ACC112 (cell line): ENCODE measurements around the gene FAM120B.

Experiments used
- H2AFZ ChIP-seq: fragments of 200-600 bp; sonication (generic); one replicate; pipeline ENCODE4 v1.6.0; 2017; ENCODE audit warnings: antibody characterized with exemption, low read length; ENCODE audit not compliant: unreplicated experiment
- H3K27ac ChIP-seq: fragments of 200-600 bp; sonication (generic); 2 replicates; pipeline ENCODE4 v1.5.1; 2014; ENCODE audit warnings: low read depth, mild to moderate bottlenecking, antibody characterized with exemption, low read length, moderate library complexity
- H3K27me3 ChIP-seq: fragments of 200-600 bp; sonication (generic); 2 replicates; pipeline ENCODE4 v1.6.1; 2014; ENCODE audit warnings: mild to moderate bottlenecking, antibody characterized with exemption, low read length, moderate library complexity, mixed read lengths; ENCODE audit not compliant: insufficient read depth
- H3K36me3 ChIP-seq: fragments of 200-600 bp; sonication (generic); 2 replicates; pipeline ENCODE4 v1.6.1; 2016; ENCODE audit warnings: mild to moderate bottlenecking, antibody characterized with exemption, low read length, moderate library complexity, mixed read lengths; ENCODE audit not compliant: insufficient read depth
- H3K4me1 ChIP-seq: fragments of 200-600 bp; sonication (generic); one replicate; pipeline ENCODE4 v1.6.1; 2016; ENCODE audit warnings: low read length, mixed read lengths; ENCODE audit not compliant: insufficient read depth, unreplicated experiment, control insufficient read depth
- H3K4me3 ChIP-seq: fragments of 200-600 bp; sonication (generic); 2 replicates; pipeline ENCODE4 v1.5.1; 2014; ENCODE audit warnings: mild to moderate bottlenecking, low read depth, low read length
- H3K79me2 ChIP-seq: fragments of 200-600 bp; sonication (generic); one replicate; pipeline ENCODE4 v1.6.0; 2016; ENCODE audit warnings: low read length; ENCODE audit not compliant: control insufficient read depth, unreplicated experiment, insufficient read depth

FAM120B gene

GRCh38 chr6:170265655-170266054, 40.9 kb upstream of the FAM120B start:
- Histone ChIP-seq H3K27me3 (no peaks in the 10 kb centered on the region), H2AFZ (no peak overlapping the region), H3K27ac (no peak overlapping the region), H3K4me3 (no peak overlapping the region), H3K36me3 (no peaks in the 10 kb centered on the region), H3K79me2 (no peaks in the 10 kb centered on the region), H3K4me1 (no peaks in the 10 kb centered on the region)

- Histone ChIP-seq H3K27ac (no peak overlapping the region), H3K4me1 (no peaks in the 10 kb centered on the region), H3K79me2 (no peaks in the 10 kb centered on the region), H3K4me3 (no peak overlapping the region), H3K27me3 (no peaks in the 10 kb centered on the region), H2AFZ (no peak overlapping the region), H3K36me3 (no peaks in the 10 kb centered on the region)
Observed at GRCh38 chr6:170266061-170266825, 40.3 kb upstream of the FAM120B start.

- Histone ChIP-seq H3K27ac (no peak overlapping the region), H3K4me3 (no peak overlapping the region), H3K4me1 (no peaks in the 10 kb centered on the region), H2AFZ (no peak overlapping the region), H3K79me2 (no peaks in the 10 kb centered on the region), H3K27me3 (no peaks in the 10 kb centered on the region), H3K36me3 (no peaks in the 10 kb centered on the region)
Observed at GRCh38 chr6:170267688-170268087, 38.9 kb upstream of the FAM120B start.

- Histone ChIP-seq H3K27me3 (no peaks in the 10 kb centered on the region), H3K36me3 (no peaks in the 10 kb centered on the region), H2AFZ (no peak overlapping the region), H3K79me2 (no peaks in the 10 kb centered on the region), H3K4me1 (no peaks in the 10 kb centered on the region), H3K4me3 (no peak overlapping the region), H3K27ac (no peak overlapping the region)
Observed at GRCh38 chr6:170268216-170269129, 38.1 kb upstream of the FAM120B start.

- H3K79me2 ChIP-seq, result no peaks in the 10 kb centered on the region
- H3K4me1 ChIP-seq, result no peaks in the 10 kb centered on the region
- H3K27ac ChIP-seq, result no peak overlapping the region
- no peaks in the 10 kb centered on the region for H3K36me3 ChIP-seq
- H2AFZ ChIP-seq, result no peak overlapping the region
- no peaks in the 10 kb centered on the region for H3K27me3 ChIP-seq
- H3K4me3 ChIP-seq, result no peak overlapping the region
Observed at GRCh38 chr6:170269151-170269845, 37.3 kb upstream of the FAM120B start.

- no peaks in the 10 kb centered on the region for H3K27me3 ChIP-seq
Observed at GRCh38 chr6:170269846-170270541, 36.6 kb upstream of the FAM120B start.

GRCh38 chr6:170270984-170271593, 35.5 kb upstream of the FAM120B start:
- H3K4me1 ChIP-seq, result peaks cover under 1% of the 10 kb centered on the region
- H3K27ac ChIP-seq, result no peak overlapping the region
- H3K27me3 ChIP-seq, result no peaks in the 10 kb centered on the region
- H3K79me2 ChIP-seq, result no peaks in the 10 kb centered on the region
- H2AFZ ChIP-seq, result no peak overlapping the region
- H3K36me3 ChIP-seq, result no peaks in the 10 kb centered on the region
- H3K4me3 ChIP-seq, result no peak overlapping the region

More at GRCh38 chr6:170269846-170270541, 36.6 kb upstream of the FAM120B start:
- Histone ChIP-seq H3K79me2 (no peaks in the 10 kb centered on the region), H3K36me3 (no peaks in the 10 kb centered on the region), H3K4me3 (no peak overlapping the region), H3K27ac (no peak overlapping the region), H3K4me1 (no peaks in the 10 kb centered on the region), H2AFZ (no peak overlapping the region)

- no peaks in the 10 kb centered on the region for H3K36me3 ChIP-seq
- no peak overlapping the region for H3K27ac ChIP-seq
- no peak overlapping the region for H3K4me3 ChIP-seq
- no peaks in the 10 kb centered on the region for H3K27me3 ChIP-seq
- no peak overlapping the region for H2AFZ ChIP-seq
- H3K4me1 ChIP-seq, result peaks cover 8% of the 10 kb centered on the region
- H3K79me2 ChIP-seq, result no peaks in the 10 kb centered on the region
Observed at GRCh38 chr6:170271771-170272314, 34.7 kb upstream of the FAM120B start.

GRCh38 chr6:170272341-170273065, 34.1 kb upstream of the FAM120B start:
- Histone ChIP-seq H3K36me3 (no peaks in the 10 kb centered on the region), H3K4me3 (no peak overlapping the region), H2AFZ (no peak overlapping the region), H3K27ac (no peak overlapping the region), H3K4me1 (peaks cover 9% of the 10 kb centered on the region), H3K79me2 (no peaks in the 10 kb centered on the region), H3K27me3 (no peaks in the 10 kb centered on the region)
